BLaER1 treated with 17β-estradiol and CSF1 and Interleukin-3, amounts not matched to agents 10 nM and 100 nM (cell line): ENCODE measurements around the gene ABI3BP.

ENCODE experiments used
- H3K27ac ChIP-seq, 11 experiments: shearing (Covaris generic); formaldehyde crosslinking; 2 replicates each; pipeline ENCODE4 v1.8.1; 2022
- H3K27me3 ChIP-seq, 11 experiments: shearing (Covaris generic); formaldehyde crosslinking; 2 replicates each; pipeline ENCODE4 v1.8.1; 2022
- H3K36me3 ChIP-seq, 11 experiments: shearing (Covaris generic); formaldehyde crosslinking; 2 replicates each; pipeline ENCODE4 v1.8.1; 2022
- H3K4me1 ChIP-seq, 10 experiments: shearing (Covaris generic); formaldehyde crosslinking; 2 replicates each; pipeline ENCODE4 v1.8.1; 2022
- H3K4me2 ChIP-seq, 11 experiments: shearing (Covaris generic); formaldehyde crosslinking; 2 replicates each; pipeline ENCODE4 v1.8.1; 2022
- H3K4me3 ChIP-seq, 10 experiments: shearing (Covaris generic); formaldehyde crosslinking; 2 replicates each; pipeline ENCODE4 v1.8.1; 2022
- H3K9ac ChIP-seq, 11 experiments: shearing (Covaris generic); formaldehyde crosslinking; 2 replicates each; pipeline ENCODE4 v1.8.1; 2022
- H3K9me3 ChIP-seq, 11 experiments: shearing (Covaris generic); formaldehyde crosslinking; replicated peaks in 1 of 11; 2 replicates each; pipeline ENCODE4 v1.8.1; 2022
- H4K20me1 ChIP-seq, 11 experiments: shearing (Covaris generic); formaldehyde crosslinking; 2 replicates each; pipeline ENCODE4 v1.8.1; 2022
- Cebpa-rat ChIP-seq, 11 experiments: shearing (Covaris generic); IDR thresholded peaks; 2 replicates each; pipeline ENCODE4 v1.8.1; 2022

ABI3BP gene

DNA sequence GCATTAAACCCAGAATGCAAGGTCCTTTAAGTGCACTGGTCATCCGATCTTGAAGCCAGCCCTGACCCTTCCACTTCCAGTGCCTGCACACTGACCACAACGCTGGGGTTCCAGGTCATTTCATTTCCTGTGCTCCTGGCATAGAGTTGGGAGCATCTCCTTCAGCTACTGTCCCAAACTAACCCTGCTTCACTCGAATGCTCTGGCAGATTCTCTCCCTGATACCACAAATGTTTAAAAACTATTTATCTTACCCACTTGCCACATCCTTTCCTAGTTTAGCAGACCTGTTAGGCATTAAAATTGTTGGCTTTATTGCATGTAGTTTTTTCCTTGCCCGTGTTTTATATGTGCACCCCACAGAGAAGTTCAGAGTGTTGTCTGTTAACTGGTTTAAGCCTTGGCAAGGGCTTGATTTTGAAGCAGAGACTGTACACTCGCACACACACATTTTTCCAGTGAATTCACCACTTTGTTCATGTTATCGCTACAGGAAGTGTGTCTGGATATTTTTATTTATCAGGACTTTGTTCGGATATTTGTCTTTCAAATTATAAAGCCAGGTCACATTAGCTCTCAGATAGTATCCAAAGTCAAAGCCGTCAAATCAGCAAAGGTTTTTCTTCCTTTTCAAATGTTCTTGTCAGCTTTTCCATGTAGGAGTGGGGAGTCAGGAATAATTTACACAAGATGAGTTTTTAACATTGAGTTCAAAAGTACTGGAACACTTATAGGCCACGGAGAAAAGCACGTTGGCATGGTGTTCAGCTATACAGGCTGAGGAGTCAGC, 77.3 kb downstream of the ABI3BP start:
- Histone ChIP-seq H3K4me3 (no peak overlapping the region), H3K27me3 (no peaks in the 10 kb centered on the region), H4K20me1 (no peaks in the 10 kb centered on the region), H3K36me3 (no peaks in the 10 kb centered on the region), H3K4me1 (peaks cover 0 to 6% (median 0%) of the 10 kb centered on the region in 10 experiments; a peak in 3 of 20 replicates), H3K4me2 (no peak overlapping the region), H3K9me3 (no peaks in the 10 kb centered on the region), H3K27ac (no peak overlapping the region), H3K9ac (no peak overlapping the region)
- no peak for TF ChIP-seq Cebpa-rat (IDR thresholded peaks at IDR 0.05)

DNA sequence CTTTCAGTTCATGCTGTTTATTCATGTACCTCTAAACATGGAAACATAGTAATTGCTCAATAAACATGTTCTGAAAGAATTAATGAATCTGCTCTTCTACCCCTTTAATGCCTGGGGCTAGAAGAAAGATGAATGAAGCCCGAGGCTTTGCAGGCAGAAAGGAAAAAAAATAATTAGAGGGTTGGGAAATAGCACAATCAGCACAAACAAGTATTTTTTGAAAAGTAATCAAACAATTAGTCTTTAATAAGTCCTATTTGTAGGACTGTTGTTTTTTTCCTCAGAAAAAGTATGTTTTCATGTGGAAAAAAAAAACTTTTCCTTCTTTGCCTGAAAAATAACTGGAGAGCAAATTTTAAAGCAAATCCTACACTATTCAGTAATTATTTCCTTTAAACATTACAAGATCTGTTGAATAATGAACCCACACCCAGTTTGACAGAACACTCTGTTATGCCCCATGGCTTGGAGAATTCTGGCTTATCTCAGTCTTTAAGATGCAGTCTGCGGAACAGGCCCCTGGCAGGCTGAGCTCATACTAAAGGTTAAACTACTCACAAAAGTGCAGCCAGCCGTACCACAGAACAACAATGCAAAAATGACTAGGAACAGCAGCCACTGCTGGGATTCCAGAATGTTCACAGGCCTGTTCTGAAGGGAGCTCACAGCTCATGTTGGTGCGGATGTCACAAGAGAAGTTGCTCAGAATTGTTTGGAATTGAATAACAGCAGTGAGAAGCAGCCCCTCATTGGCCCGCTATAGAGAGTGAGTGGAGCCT, 79.2 kb downstream of the ABI3BP start:
- H3K4me3 ChIP-seq: no peak overlapping the region
- H3K4me2 ChIP-seq: no peak overlapping the region
- peaks cover 0 to 6% (median 0%) of the 10 kb centered on the region in 10 experiments; a peak in 3 of 20 replicates for H3K4me1 ChIP-seq
- no peaks in the 10 kb centered on the region for H3K27me3 ChIP-seq
- no peak overlapping the region for H3K9ac ChIP-seq
- no peaks in the 10 kb centered on the region for H4K20me1 ChIP-seq
- no peaks in the 10 kb centered on the region for H3K36me3 ChIP-seq
- H3K9me3 ChIP-seq: no peaks in the 10 kb centered on the region
- no peak overlapping the region for H3K27ac ChIP-seq
- no peak for TF ChIP-seq Cebpa-rat (IDR thresholded peaks at IDR 0.05)

DNA sequence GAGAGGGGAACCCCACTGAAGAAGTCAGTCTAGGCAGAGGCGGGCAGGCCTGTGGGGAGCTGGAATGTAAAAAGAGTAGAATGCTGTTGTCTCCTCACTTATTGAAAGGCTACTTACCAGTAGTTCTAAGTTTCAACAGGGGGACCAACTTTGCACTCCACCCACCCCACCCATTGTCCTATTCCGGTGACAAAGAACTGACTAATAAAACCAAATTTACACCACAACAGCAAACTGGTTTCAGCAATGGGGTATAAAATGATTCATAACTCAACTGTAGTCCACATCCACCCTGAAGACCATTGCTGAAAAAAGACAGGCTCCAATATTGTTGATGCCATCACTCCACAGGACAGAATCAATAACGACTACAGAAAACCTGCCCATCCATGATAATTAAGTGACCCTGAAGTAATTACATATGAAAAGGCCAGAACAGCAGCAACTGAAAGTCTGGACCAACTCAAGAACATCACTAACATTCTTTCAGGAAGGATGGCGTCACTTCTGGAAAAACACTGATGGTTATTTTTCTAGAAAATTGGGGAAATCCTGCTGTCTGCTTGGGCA, 80.2 kb downstream of the ABI3BP start:
- H3K9ac ChIP-seq: no peak overlapping the region
- no peaks in the 10 kb centered on the region for H4K20me1 ChIP-seq
- H3K27ac ChIP-seq: no peak overlapping the region
- H3K4me1 ChIP-seq: peaks cover 0 to 6% (median 0%) of the 10 kb centered on the region in 10 experiments; a peak in 2 of 20 replicates
- TF ChIP-seq Cebpa-rat (IDR thresholded peaks at IDR 0.05): no peak
- H3K27me3 ChIP-seq: no peaks in the 10 kb centered on the region
- H3K4me3 ChIP-seq: no peak overlapping the region
- H3K4me2 ChIP-seq: no peak overlapping the region
- no peaks in the 10 kb centered on the region for H3K9me3 ChIP-seq
- H3K36me3 ChIP-seq: no peaks in the 10 kb centered on the region

DNA sequence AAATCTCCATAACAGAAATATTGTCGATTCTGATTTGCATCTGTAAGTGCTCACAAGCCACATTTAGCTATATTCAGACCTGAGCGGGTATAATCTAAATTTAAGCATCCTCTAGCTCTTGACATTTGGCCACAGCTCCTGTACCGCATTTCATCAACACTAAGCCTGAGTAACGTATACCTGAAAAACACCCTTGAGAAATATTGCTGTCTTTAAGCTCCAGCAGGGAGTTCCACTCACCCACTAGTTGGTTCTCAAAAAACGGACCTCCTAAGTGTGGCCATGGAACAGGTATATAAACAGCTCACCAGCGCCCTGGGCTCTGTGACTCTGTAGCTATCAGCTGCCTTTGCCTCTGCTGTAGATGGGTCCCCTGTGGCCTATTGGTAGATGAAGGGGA, 80.7 kb downstream of the ABI3BP start:
- Histone ChIP-seq H3K27ac (no peak overlapping the region), H3K4me2 (no peak overlapping the region; a peak in 1 of 22 replicates)

DNA sequence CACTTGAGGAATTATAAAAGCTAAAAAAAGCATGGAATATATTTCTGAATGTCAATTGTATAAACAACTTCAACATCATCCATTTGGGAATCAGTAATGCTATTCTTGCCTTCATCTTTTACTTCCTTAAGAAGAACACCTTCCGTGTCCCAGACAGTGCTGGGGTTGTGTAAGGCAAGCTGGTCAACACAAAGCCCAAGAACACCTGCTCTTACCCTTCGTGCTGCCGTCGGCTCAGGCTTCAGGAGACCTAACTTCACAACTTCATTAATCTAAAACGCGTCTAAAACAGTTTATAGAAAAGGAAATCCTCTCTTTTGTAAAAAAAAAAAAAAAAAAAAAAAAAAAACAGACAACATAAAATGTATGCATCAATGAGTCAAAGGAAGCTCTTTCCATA, 81.3 kb downstream of the ABI3BP start:
- Histone ChIP-seq H3K27me3 (no peaks in the 10 kb centered on the region), H3K4me3 (no peak overlapping the region), H3K4me1 (peaks cover 0 to 6% (median 0%) of the 10 kb centered on the region in 10 experiments; a peak in 2 of 20 replicates), H3K9ac (no peak overlapping the region), H4K20me1 (no peaks in the 10 kb centered on the region), H3K9me3 (no peaks in the 10 kb centered on the region), H3K27ac (no peak overlapping the region), H3K36me3 (no peaks in the 10 kb centered on the region), H3K4me2 (no peak overlapping the region; a peak in 1 of 22 replicates)
- no peak for TF ChIP-seq Cebpa-rat (IDR thresholded peaks at IDR 0.05)

More for the DNA sequence above, 80.7 kb downstream of the ABI3BP start:
- no peak overlapping the region for H3K4me3 ChIP-seq
- H3K9me3 ChIP-seq: no peaks in the 10 kb centered on the region
- H3K27me3 ChIP-seq: no peaks in the 10 kb centered on the region
- no peaks in the 10 kb centered on the region for H4K20me1 ChIP-seq
- TF ChIP-seq Cebpa-rat (IDR thresholded peaks at IDR 0.05): no peak
- no peaks in the 10 kb centered on the region for H3K36me3 ChIP-seq
- no peak overlapping the region for H3K9ac ChIP-seq
- H3K4me1 ChIP-seq: peaks cover 0 to 6% (median 0%) of the 10 kb centered on the region in 10 experiments; a peak in 2 of 20 replicates

DNA sequence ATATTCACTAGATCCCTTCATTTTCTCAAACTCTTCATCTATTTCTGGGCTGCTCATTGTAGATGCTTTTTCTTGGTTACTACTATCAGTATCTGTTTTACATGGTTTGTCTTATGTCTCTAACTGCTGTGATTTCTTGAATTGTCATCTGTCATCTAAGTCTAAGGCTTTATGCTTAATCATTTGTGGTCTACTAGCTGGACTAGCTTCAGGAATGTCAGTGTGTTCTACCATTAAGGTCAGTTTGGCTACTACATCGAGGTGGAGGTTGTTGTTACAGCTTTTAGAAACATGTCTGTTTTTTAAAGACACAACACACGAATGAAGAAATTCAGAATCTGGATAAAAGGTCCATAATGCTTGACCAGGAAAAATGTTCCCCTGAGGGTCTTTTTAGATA, 82.2 kb downstream of the ABI3BP start:
- Histone ChIP-seq H3K4me3 (no peak overlapping the region), H3K4me1 (peaks cover 0 to 6% (median 0%) of the 10 kb centered on the region in 10 experiments; a peak in 2 of 20 replicates), H3K9me3 (no peaks in the 10 kb centered on the region), H3K4me2 (no peak overlapping the region), H3K36me3 (no peaks in the 10 kb centered on the region), H4K20me1 (no peaks in the 10 kb centered on the region), H3K9ac (no peak overlapping the region), H3K27ac (no peak overlapping the region), H3K27me3 (no peaks in the 10 kb centered on the region)
- no peak for TF ChIP-seq Cebpa-rat (IDR thresholded peaks at IDR 0.05)

GRCh38 chr3:100902572-100902971, 90.6 kb downstream of the ABI3BP start:
- Histone ChIP-seq H3K27ac (no peak overlapping the region), H3K4me1 (peaks cover 0 to 29% (median 0%) of the 10 kb centered on the region in 10 experiments; a peak in 8 of 20 replicates), H3K9ac (no peak overlapping the region), H4K20me1 (no peaks in the 10 kb centered on the region), H3K4me3 (no peak overlapping the region), H3K4me2 (peak overlapping the region in 2 of 11 experiments; percentile 0 to 8; a peak in 3 of 22 replicates), H3K27me3 (no peaks in the 10 kb centered on the region), H3K36me3 (no peaks in the 10 kb centered on the region), H3K9me3 (no peaks in the 10 kb centered on the region)
- no peak for TF ChIP-seq Cebpa-rat (IDR thresholded peaks at IDR 0.05)

GRCh38 chr3:100900671-100901335, 92.4 kb downstream of the ABI3BP start:
- Histone ChIP-seq H3K9ac (no peak overlapping the region), H3K4me1 (peaks cover 0 to 29% (median 0%) of the 10 kb centered on the region in 10 experiments; a peak in 8 of 20 replicates), H3K9me3 (no peaks in the 10 kb centered on the region), H3K27ac (no peak overlapping the region), H3K27me3 (no peaks in the 10 kb centered on the region), H3K4me3 (no peak overlapping the region), H3K4me2 (no peak overlapping the region), H3K36me3 (no peaks in the 10 kb centered on the region), H4K20me1 (no peaks in the 10 kb centered on the region)
- no peak for TF ChIP-seq Cebpa-rat (IDR thresholded peaks at IDR 0.05)
